GM12878 (cell line): ENCODE measurements around the gene PPP1R11. TPM values are rescaled to one million over a fixed set of nuclear protein-coding genes. Genes with fewer than 3 reads are reported as not detected.

Experiments
- ATAC-seq: fragments of 200-7000 bp; cut with Tn5 transposase; 3 replicates; pipeline ENCODE4 v1.9.1; 2020; ENCODE audit warnings: mild to moderate bottlenecking, moderate library complexity
- BruUV-seq: library from RNA; stranded (reverse); fragments of 400-500 nt; replicated peaks from 2 replicates; lab custom pipeline; 2021; lab: Mats Ljungman, UMichigan
- CTCF ChIA-PET: fragments of 300-600 bp; sonication (Branson Sonifier 250); formaldehyde crosslinking; extraction: SDS; loops from one replicate; lab custom pipeline; 2021; ENCODE audit warnings: inconsistent platforms; lab: Yijun Ruan, JAX
- POLR2A ChIA-PET: fragments of 350-600 bp; formaldehyde crosslinking; extraction: SDS; loops from one replicate; lab custom pipeline; 2021; ENCODE audit warnings: inconsistent platforms; lab: Charles Lee
- RAD21 ChIA-PET: fragments of 300-600 bp; sonication (Branson Sonifier 250); formaldehyde crosslinking; loops from one replicate; lab custom pipeline; 2023; ENCODE audit warnings: antibody characterized with exemption; ENCODE audit not compliant: unreplicated experiment; lab: Charles Lee
- SMC1A ChIA-PET: fragments of 300-600 bp; sonication (Branson Sonifier 250); formaldehyde crosslinking; loops from one replicate; lab custom pipeline; 2023; ENCODE audit not compliant: unreplicated experiment, uncharacterized antibody; lab: Charles Lee
- DNase-seq: peaks from one replicate; pipeline ENCODE4 v3.0.0-alpha.2; 2011; ENCODE audit warnings: low read depth, low spot score
- FAIRE-seq: peaks from 3 replicates; lab custom pipeline; 2011; peaks lifted over from hg19 to GRCh38; lab: Jason Lieb, UNC
- H2AFZ ChIP-seq: 2 replicates; pipeline ENCODE4 v1.6.0; 2011; ENCODE audit warnings: low read depth, low read length, control low read depth; ENCODE audit not compliant: control insufficient read depth
- H3K27ac ChIP-seq: 2 replicates; pipeline ENCODE4 v1.5.1; 2011; ENCODE audit warnings: control low read depth; ENCODE audit not compliant: control insufficient read depth, insufficient read depth
- H3K27me3 ChIP-seq, 2 experiments: replicated peaks in 1 of 2; 2 replicates each; pipeline versions ENCODE4 v1.6.0 to v1.6.1; 2011; ENCODE audit warnings: low read length in 1 of 2; ENCODE audit not compliant: control insufficient read depth in 2 of 2, insufficient read depth in 2 of 2
- H3K36me3 ChIP-seq, 2 experiments: 2 replicates each; pipeline ENCODE4 v1.5.1; 2011; ENCODE audit warnings: low read length in 1 of 2; ENCODE audit not compliant: control insufficient read depth in 2 of 2, insufficient read depth in 2 of 2
- H3K4me1 ChIP-seq: 2 replicates; pipeline ENCODE4 v1.6.1; 2011; ENCODE audit warnings: mild to moderate bottlenecking, low read length, moderate library complexity, mixed read lengths; ENCODE audit not compliant: control insufficient read depth, insufficient read depth
- H3K4me2 ChIP-seq: 2 replicates; pipeline ENCODE4 v1.6.0; 2011; ENCODE audit warnings: control low read depth; ENCODE audit not compliant: control insufficient read depth, insufficient read depth
- H3K4me3 ChIP-seq: fragments of 200-600 bp; sonication (generic); 2 replicates; pipeline ENCODE4 v1.5.1; 2016
- H3K79me2 ChIP-seq: 2 replicates; pipeline ENCODE4 v1.6.0; 2011; ENCODE audit warnings: low read length; ENCODE audit not compliant: control insufficient read depth, insufficient read depth
- H3K9ac ChIP-seq: 2 replicates; pipeline ENCODE4 v1.8.0; 2011; ENCODE audit warnings: low read length, control low read depth, mixed read lengths; ENCODE audit not compliant: control insufficient read depth, insufficient read depth
- H3K9me3 ChIP-seq: replicated peaks from 3 replicates; pipeline ENCODE4 v1.5.1; 2011; ENCODE audit warnings: mild to moderate bottlenecking, low read length; ENCODE audit not compliant: control insufficient read depth, insufficient read depth
- H4K20me1 ChIP-seq: 2 replicates; pipeline ENCODE4 v1.6.0; 2011; ENCODE audit not compliant: control insufficient read depth, insufficient read depth
- EZH2 ChIP-seq: IDR thresholded peaks from 2 replicates; pipeline ENCODE4 v1.6.1; 2012; ENCODE audit warnings: low read depth, mild to moderate bottlenecking, control low read depth, inconsistent platforms, low read length, borderline replicate concordance; ENCODE audit not compliant: control insufficient read depth
- FOXM1 ChIP-seq: IDR thresholded peaks from 2 replicates; pipeline ENCODE4 v1.6.1; 2012; ENCODE audit warnings: low read depth, mild to moderate bottlenecking, inconsistent platforms, low read length, moderate library complexity
- KDM1A ChIP-seq: fragments of 200-600 bp; sonication (generic); IDR thresholded peaks from 2 replicates; pipeline ENCODE4 v1.6.1; 2016; ENCODE audit warnings: borderline replicate concordance
- MEF2A ChIP-seq: IDR thresholded peaks from 2 replicates; pipeline ENCODE4 v1.6.1; 2011; ENCODE audit warnings: low read depth, mild to moderate bottlenecking, low read length, moderate library complexity; ENCODE audit not compliant: insufficient read depth
- SMC3 ChIP-seq: IDR thresholded peaks from 2 replicates; pipeline ENCODE4 v1.6.1; 2011; ENCODE audit warnings: low read length, improper control_type of control experiment, borderline replicate concordance
- SUZ12 ChIP-seq: fragments of 200-600 bp; sonication (generic); IDR thresholded peaks from one replicate; pipeline ENCODE4 v1.6.1; 2018; ENCODE audit warnings: antibody characterized with exemption, mild to moderate bottlenecking; ENCODE audit not compliant: unreplicated experiment
- WGBS: methylation state at CpG from one replicate; pipeline ENCODE4 v1.1.6; 2016; ENCODE audit warnings: low lambda C conversion rate; ENCODE audit not compliant: insufficient replicate concordance, insufficient coverage; ENCODE audit errors: missing lambda C conversion rate; 5-methylcytosine and 5-hydroxymethylcytosine counted together
- in situ Hi-C: fragments of 300-500 bp; cut with MboI; formaldehyde crosslinking; loops from 9 replicates; pipeline ENCODE4 v1.14.3; 2018; ENCODE audit warnings: mixed read lengths
- intact Hi-C: fragments of 100-400 bp; cut with micrococcal nuclease; formaldehyde crosslinking; loops from one replicate; pipeline ENCODE4 v1.14.2; 2022; ENCODE audit not compliant: unreplicated experiment
- polyA plus RNA-seq, 11 experiments: library from polyadenylated mRNA; depleted of rRNA in 4 of 11; unstranded in 6 of 11; stranded (reverse) in 5 of 11; fragments of >200 nt; fragmentation: Nextera tagmentation in 4 of 11; fragmentation: Illumina TruSeq in 1 of 11; extraction: Ambion mirVana in 4 of 11; extraction: Trizol in 1 of 11; gene quantifications; 1 replicate in 1 of 11; 2 replicates in 10 of 11; pipeline versions ENCODE4 v1.2.1 to v1.2.3, GENCODE V29; 2011 to 2016; ENCODE audit warnings: inconsistent platforms in 2 of 11, missing spikeins in 2 of 11, low read depth in 1 of 11
- total RNA-seq, 4 experiments: library from RNA; depleted of rRNA in 3 of 4; stranded (reverse); fragments of >200 nt in 3 of 4; fragmentation: Illumina TruSeq in 1 of 4; extraction: Trizol in 1 of 4; gene quantifications; 2 replicates each; pipeline versions ENCODE4 v1.2.1 to v1.2.3, GENCODE V29; 2013 to 2021
- TF ChIP-seq, protein P1 (sequence below): fragments of 450-650 bp; IDR thresholded peaks from 2 replicates; pipeline ENCODE4 v1.6.1; 2017; ENCODE audit warnings: antibody characterized with exemption, mild to moderate bottlenecking, moderate library complexity

PPP1R11 gene
- total and polyA plus RNA-seq, 10 of the 15 experiments (the other 5 are each of a cell fraction or from before 2014, with no cell fraction given) = 12.6 to 56.1 (median 33.5) TPM

GRCh38 chr6:30044630-30045029, 22.4 kb upstream of the PPP1R11 start:
- DNase-seq (no peak), ATAC-seq (no peak; the same call in 2 of the 3 replicates)
- in situ Hi-C loops = no loop called here
- BruUV-seq = no TSS peak
- Histone ChIP-seq H4K20me1 (no peaks in the 10 kb centered on the region), H3K9me3 (no peaks in the 10 kb centered on the region), H3K4me3 (no peak overlapping the region)
- RAD21 ChIA-PET = no interaction called here
- TF ChIP-seq FOXM1 (no peak), SUZ12 (no peak), KDM1A (no peak), EZH2 (no peak), SMC3 (no peak), MEF2A (no peak)
- TF ChIP-seq, protein P1, sequence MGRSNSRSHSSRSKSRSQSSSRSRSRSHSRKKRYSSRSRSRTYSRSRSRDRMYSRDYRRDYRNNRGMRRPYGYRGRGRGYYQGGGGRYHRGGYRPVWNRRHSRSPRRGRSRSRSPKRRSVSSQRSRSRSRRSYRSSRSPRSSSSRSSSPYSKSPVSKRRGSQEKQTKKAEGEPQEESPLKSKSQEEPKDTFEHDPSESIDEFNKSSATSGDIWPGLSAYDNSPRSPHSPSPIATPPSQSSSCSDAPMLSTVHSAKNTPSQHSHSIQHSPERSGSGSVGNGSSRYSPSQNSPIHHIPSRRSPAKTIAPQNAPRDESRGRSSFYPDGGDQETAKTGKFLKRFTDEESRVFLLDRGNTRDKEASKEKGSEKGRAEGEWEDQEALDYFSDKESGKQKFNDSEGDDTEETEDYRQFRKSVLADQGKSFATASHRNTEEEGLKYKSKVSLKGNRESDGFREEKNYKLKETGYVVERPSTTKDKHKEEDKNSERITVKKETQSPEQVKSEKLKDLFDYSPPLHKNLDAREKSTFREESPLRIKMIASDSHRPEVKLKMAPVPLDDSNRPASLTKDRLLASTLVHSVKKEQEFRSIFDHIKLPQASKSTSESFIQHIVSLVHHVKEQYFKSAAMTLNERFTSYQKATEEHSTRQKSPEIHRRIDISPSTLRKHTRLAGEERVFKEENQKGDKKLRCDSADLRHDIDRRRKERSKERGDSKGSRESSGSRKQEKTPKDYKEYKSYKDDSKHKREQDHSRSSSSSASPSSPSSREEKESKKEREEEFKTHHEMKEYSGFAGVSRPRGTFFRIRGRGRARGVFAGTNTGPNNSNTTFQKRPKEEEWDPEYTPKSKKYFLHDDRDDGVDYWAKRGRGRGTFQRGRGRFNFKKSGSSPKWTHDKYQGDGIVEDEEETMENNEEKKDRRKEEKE = no peak
- TF ChIP-seq, all 136 proteins: peak for 0
- SMC1A ChIA-PET = interaction anchor here (0.5 to 2.2 kb wide), 6 partner anchors 13 to 87 kb away, joined by 3 to 11 read pairs (median 4); partner anchors contain the start of genes POLR1H and PPP1R11
- Histone ChIP-seq H3K79me2 (no peaks in the 10 kb centered on the region), H3K27ac (no peak overlapping the region), H3K4me1 (peaks cover 15% of the 10 kb centered on the region), H3K36me3 (no peaks in the 10 kb centered on the region), H3K4me2 (no peak overlapping the region), H3K27me3 (no peaks in the 10 kb centered on the region), H3K9ac (no peak overlapping the region), H2AFZ (no peak overlapping the region)
- 93% methylated on average over 2 of the region's 2 CpGs for WGBS
- POLR2A ChIA-PET = interaction anchor here (0.8 to 0.9 kb wide), 2 partner anchors 15 to 21 kb away, joined by 3 read pairs; no protein-coding TSS in a partner anchor
- no peak for FAIRE-seq
- intact Hi-C loops = no loop called here
- CTCF ChIA-PET = interaction anchor here (1.0 to 1.5 kb wide), 2 partner anchors 10 to 59 kb away, joined by 3 read pairs; no protein-coding TSS in a partner anchor
